Brain microvascular endothelial cell (primary cell): Measurements from ENCODE around the gene WAPL.

Experiments
- DNase-seq: peaks from one replicate; pipeline ENCODE4 v3.0.0-alpha.2; 2020
- H3K27ac ChIP-seq: fragments of 250-450 bp; sonication (Bioruptor Pico); 2 replicates; pipeline ENCODE4 v1.5.1; 2020; ENCODE audit warnings: mild to moderate bottlenecking, moderate library complexity
- H3K27me3 ChIP-seq: fragments of 250-450 bp; sonication (Bioruptor Pico); replicated peaks from 2 replicates; pipeline ENCODE4 v1.5.1; 2020; ENCODE audit warnings: mild to moderate bottlenecking
- H3K36me3 ChIP-seq: fragments of 250-450 bp; sonication (Bioruptor Pico); replicated peaks from 2 replicates; pipeline ENCODE4 v1.5.1; 2020; ENCODE audit warnings: mild to moderate bottlenecking
- H3K4me3 ChIP-seq: 2 replicates; pipeline ENCODE4 v1.5.1; 2011; ENCODE audit warnings: low read depth, mild to moderate bottlenecking, control low read depth, low read length, moderate library complexity
- CTCF ChIP-seq: IDR thresholded peaks from 2 replicates; pipeline ENCODE4 v1.5.1; 2011; ENCODE audit warnings: low read depth, mild to moderate bottlenecking, moderate library complexity, low read length, control low read depth, inconsistent platforms; ENCODE audit errors: missing control alignments
- in situ Hi-C: cut with HindIII; loops from 2 replicates; pipeline ENCODE4 v1.10.0; 2017; ENCODE audit warnings: low sequenced_read_pairs, low pct_ligation_motif_present

The WAPL gene

GRCh38 chr10:86504510-86504909, 17.1 kb downstream of the WAPL start:
- Histone ChIP-seq H3K27ac (no peak overlapping the region), H3K36me3 (peaks cover 16% of the 10 kb centered on the region), H3K27me3 (no peaks in the 10 kb centered on the region), H3K4me3 (no peak overlapping the region)
- TF ChIP-seq CTCF: no peak
- DNase-seq: no peak
- in situ Hi-C loops: no loop called here

- no peak for TF ChIP-seq CTCF
- no peaks in the 10 kb centered on the region for H3K27me3 ChIP-seq
- no peak for DNase-seq
- H3K27ac ChIP-seq: peak overlapping the region; percentile 28
- H3K36me3 ChIP-seq: peaks cover 37% of the 10 kb centered on the region
- H3K4me3 ChIP-seq: no peak overlapping the region
- in situ Hi-C loops: no loop called here
Measured at GRCh38 chr10:86500846-86501245, 20.7 kb downstream of the WAPL start.

GRCh38 chr10:86498598-86498997, 23.0 kb downstream of the WAPL start:
- Histone ChIP-seq H3K27ac (no peak overlapping the region), H3K36me3 (peaks cover 37% of the 10 kb centered on the region), H3K27me3 (no peaks in the 10 kb centered on the region), H3K4me3 (no peak overlapping the region)
- TF ChIP-seq CTCF: no peak
- in situ Hi-C loops: no loop called here
- no peak for DNase-seq

- no peak for TF ChIP-seq CTCF
- H3K36me3 ChIP-seq: peaks cover 32% of the 10 kb centered on the region
- no peak overlapping the region for H3K27ac ChIP-seq
- H3K27me3 ChIP-seq: no peaks in the 10 kb centered on the region
- H3K4me3 ChIP-seq: no peak overlapping the region
- DNase-seq: no peak
- in situ Hi-C loops: no loop called here
Measured at GRCh38 chr10:86497621-86498020, 24.0 kb downstream of the WAPL start.

- Histone ChIP-seq H3K4me3 (no peak overlapping the region), H3K27me3 (no peaks in the 10 kb centered on the region), H3K27ac (no peak overlapping the region), H3K36me3 (peaks cover 13% of the 10 kb centered on the region)
- in situ Hi-C loops: no loop called here
- no peak for DNase-seq
- no peak for TF ChIP-seq CTCF
Measured at GRCh38 chr10:86489960-86490612, 31.5 kb downstream of the WAPL start.
